A673 (cell line): ENCODE measurements around the gene CYP4B1. TPM values are rescaled to one million over a fixed set of nuclear protein-coding genes. Genes with fewer than 3 reads are reported as not detected.

Experiments used
- BruUV-seq: library from RNA; stranded (reverse); fragments of 400-500 nt; replicated peaks from 2 replicates; lab custom pipeline; 2021; lab: Mats Ljungman, UMichigan
- CTCF ChIA-PET: fragments of 300-600 bp; sonication (Branson Sonifier 250); formaldehyde crosslinking; loops from one replicate; lab custom pipeline; 2022; ENCODE audit warnings: antibody characterized with exemption; lab: Charles Lee
- POLR2A ChIA-PET: fragments of 300-600 bp; sonication (Branson Sonifier 250); formaldehyde crosslinking; loops from one replicate; lab custom pipeline; 2022; ENCODE audit warnings: antibody characterized with exemption; ENCODE audit not compliant: low non-redundant PET; lab: Charles Lee
- DNase-seq: peaks from one replicate; pipeline ENCODE4 v3.0.0-alpha.2; 2015; ENCODE audit warnings: low spot score
- H3K27ac ChIP-seq: fragments of 200-600 bp; sonication (generic); 2 replicates; pipeline ENCODE4 v1.5.1; 2016; ENCODE audit warnings: mixed run types, low read depth, mild to moderate bottlenecking, mixed read lengths, antibody characterized with exemption, low read length; ENCODE audit not compliant: poor library complexity, severe bottlenecking
- H3K27me3 ChIP-seq: fragments of 200-600 bp; sonication (generic); replicated peaks from 2 replicates; pipeline ENCODE4 v1.6.1; 2017; ENCODE audit warnings: mixed run types, low read depth, mild to moderate bottlenecking, mixed read lengths, antibody characterized with exemption, low read length; ENCODE audit not compliant: insufficient read depth, poor library complexity
- H3K36me3 ChIP-seq: fragments of 200-600 bp; sonication (generic); 2 replicates; pipeline ENCODE4 v1.6.1; 2016; ENCODE audit warnings: mixed run types, mild to moderate bottlenecking, mixed read lengths, antibody characterized with exemption, low read length; ENCODE audit not compliant: insufficient read depth, poor library complexity, severe bottlenecking
- H3K4me1 ChIP-seq: fragments of 200-600 bp; sonication (generic); 2 replicates; pipeline ENCODE4 v1.6.1; 2017; ENCODE audit warnings: mixed run types, mild to moderate bottlenecking, mixed read lengths, antibody characterized with exemption, low read length; ENCODE audit not compliant: insufficient read depth, poor library complexity, severe bottlenecking
- H3K4me3 ChIP-seq: fragments of 200-600 bp; sonication (generic); 2 replicates; pipeline ENCODE4 v1.5.1; 2016; ENCODE audit warnings: low read depth, mixed run types, mild to moderate bottlenecking, mixed read lengths, low read length; ENCODE audit not compliant: poor library complexity, severe bottlenecking
- H3K9me3 ChIP-seq: fragments of 200-600 bp; sonication (generic); 2 replicates; pipeline ENCODE4 v1.6.1; 2016; ENCODE audit warnings: mixed run types, low read depth, mild to moderate bottlenecking, mixed read lengths, antibody characterized with exemption, low read length; ENCODE audit not compliant: poor library complexity, severe bottlenecking
- EZH2 ChIP-seq: fragments of 200-600 bp; sonication (generic); IDR thresholded peaks from 2 replicates; pipeline ENCODE4 v1.6.1; 2017; ENCODE audit warnings: borderline replicate concordance, low read depth, mild to moderate bottlenecking, mixed read lengths, antibody characterized with exemption, low read length; ENCODE audit not compliant: poor library complexity, severe bottlenecking
- intact Hi-C: fragments of 100-400 bp; cut with micrococcal nuclease; formaldehyde crosslinking; loops from one replicate; pipeline ENCODE4 v1.10.0; 2022; ENCODE audit not compliant: unreplicated experiment
- total RNA-seq: library from RNA; stranded (reverse); gene quantifications from 2 replicates; pipeline ENCODE4 v1.2.3, GENCODE V29; 2021
- TF ChIP-seq, protein P1 (sequence below): fragments of 300-800, 200-600 bp; sonication (generic); conservative IDR thresholded peaks from 2 replicates; pipeline ENCODE4 v1.5.1; 2017; ENCODE audit warnings: low read depth, mild to moderate bottlenecking, antibody characterized with exemption, low read length, moderate library complexity, mixed read lengths

Gene CYP4B1
- total RNA-seq, 1 experiment from 2014 or later: not detected

DNA sequence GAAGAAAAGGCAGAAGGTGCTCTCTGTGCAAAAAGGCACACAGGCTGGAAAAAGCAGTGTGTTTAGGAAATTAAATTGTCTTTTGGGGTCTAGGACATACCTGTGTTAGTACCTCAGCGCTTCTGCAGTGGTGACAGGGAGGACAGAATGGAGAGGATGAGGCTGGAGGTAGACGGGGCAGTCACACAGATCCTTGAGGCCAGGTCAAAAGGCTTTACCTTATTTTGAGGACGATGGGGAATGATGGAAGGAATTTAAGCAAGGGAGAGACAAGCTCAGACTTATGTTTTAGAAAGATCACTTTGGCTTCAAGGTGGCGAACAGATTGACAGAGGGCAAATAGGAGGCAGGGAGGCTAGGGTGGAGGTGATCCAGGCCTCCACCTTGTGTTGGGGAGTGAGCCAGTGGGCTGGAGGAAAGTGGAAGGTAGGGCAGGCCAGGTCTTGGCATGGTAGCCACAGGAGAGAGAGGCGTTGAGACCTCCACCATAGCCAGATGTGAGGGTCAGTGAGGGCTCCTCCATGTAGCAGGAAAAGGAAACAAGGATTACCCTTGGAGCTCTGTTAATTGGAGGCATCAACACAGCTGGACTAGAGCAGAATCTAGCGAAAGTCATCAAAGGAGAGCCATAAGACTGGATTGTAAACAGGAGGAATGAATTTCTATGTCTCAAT is 4.2 kb downstream of the CYP4B1 start:
- ChIA-PET POLR2A (no interaction called here), CTCF (no interaction called here)
- TF ChIP-seq EZH2: no peak
- TF ChIP-seq, protein P1, sequence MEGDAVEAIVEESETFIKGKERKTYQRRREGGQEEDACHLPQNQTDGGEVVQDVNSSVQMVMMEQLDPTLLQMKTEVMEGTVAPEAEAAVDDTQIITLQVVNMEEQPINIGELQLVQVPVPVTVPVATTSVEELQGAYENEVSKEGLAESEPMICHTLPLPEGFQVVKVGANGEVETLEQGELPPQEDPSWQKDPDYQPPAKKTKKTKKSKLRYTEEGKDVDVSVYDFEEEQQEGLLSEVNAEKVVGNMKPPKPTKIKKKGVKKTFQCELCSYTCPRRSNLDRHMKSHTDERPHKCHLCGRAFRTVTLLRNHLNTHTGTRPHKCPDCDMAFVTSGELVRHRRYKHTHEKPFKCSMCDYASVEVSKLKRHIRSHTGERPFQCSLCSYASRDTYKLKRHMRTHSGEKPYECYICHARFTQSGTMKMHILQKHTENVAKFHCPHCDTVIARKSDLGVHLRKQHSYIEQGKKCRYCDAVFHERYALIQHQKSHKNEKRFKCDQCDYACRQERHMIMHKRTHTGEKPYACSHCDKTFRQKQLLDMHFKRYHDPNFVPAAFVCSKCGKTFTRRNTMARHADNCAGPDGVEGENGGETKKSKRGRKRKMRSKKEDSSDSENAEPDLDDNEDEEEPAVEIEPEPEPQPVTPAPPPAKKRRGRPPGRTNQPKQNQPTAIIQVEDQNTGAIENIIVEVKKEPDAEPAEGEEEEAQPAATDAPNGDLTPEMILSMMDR: no peak
- intact Hi-C loops: no loop called here
- Histone ChIP-seq H3K9me3 (no peaks in the 10 kb centered on the region), H3K36me3 (no peaks in the 10 kb centered on the region), H3K4me3 (no peak overlapping the region), H3K27ac (no peak overlapping the region), H3K4me1 (no peaks in the 10 kb centered on the region), H3K27me3 (peaks cover 20% of the 10 kb centered on the region)
- no peak for DNase-seq
- no TSS peak for BruUV-seq

DNA sequence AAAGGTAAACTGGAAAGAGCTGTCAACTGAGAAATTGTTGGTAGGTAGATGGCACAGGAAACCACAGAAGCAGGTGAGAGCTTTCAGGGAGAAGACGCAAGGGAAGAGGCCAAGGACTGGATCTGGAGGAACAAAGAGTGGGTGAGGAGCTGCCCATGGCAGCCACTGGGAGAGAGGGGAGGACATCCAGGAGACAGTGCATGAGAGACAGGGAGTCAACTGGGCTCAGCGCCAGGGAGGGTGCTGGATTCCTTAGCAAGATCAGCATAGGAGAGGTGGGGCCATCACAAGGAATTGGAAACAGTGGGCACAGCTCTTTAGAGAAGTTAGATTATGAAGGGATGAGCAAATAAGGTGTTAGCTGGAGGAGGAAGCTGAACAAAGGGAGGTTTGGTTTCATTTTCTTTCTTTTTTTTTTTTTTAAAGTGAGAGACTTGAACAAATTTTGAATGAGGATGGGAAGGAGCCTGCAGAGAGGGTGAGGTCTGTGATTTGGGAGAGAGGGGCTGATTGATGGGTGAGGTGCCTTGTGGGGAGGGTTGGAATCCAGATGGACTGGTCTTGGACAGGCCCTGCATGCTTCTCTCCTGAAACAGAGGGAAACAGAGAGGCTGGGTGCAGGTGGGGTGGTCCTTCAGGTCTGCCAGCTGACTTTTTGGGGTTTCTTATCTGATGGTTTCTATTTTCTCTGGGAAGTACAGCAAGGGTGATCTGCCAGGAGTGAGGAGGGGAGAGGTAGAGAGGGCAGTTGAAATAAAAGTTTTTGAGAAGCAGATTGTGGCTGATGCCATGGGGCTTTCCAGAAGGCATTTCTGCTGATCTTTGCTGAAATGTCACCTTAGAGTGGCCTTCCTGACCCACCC is 5.4 kb downstream of the CYP4B1 start:
- DNase-seq: no peak
- TF ChIP-seq EZH2: no peak
- TF ChIP-seq, protein P1: no peak
- H3K4me1 ChIP-seq: no peaks in the 10 kb centered on the region
- peaks cover 12% of the 10 kb centered on the region for H3K27me3 ChIP-seq
- H3K36me3 ChIP-seq: no peaks in the 10 kb centered on the region
- intact Hi-C loops: no loop called here
- H3K27ac ChIP-seq: no peak overlapping the region
- POLR2A ChIA-PET: no interaction called here
- no TSS peak for BruUV-seq
- H3K9me3 ChIP-seq: no peaks in the 10 kb centered on the region
- CTCF ChIA-PET: no interaction called here
- H3K4me3 ChIP-seq: no peak overlapping the region

DNA sequence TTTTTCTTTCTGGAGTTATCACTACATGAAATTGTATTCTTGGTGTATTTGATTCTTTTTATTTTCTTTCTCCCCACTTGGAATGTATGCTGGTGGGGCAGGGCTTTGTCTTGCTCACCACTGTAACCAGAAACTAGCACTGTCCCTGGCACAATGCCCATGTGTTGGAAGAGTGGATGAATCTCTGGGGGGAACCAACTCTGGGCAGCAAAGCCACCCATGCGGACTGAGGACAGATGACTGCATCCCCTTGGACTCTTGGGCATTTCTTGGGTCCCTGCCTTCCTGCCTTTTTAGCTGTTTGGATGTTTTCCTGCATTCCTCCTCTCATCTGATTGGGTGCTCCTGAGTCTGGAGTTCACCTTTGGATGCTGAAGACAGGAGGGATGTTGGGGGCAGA is 6.1 kb downstream of the CYP4B1 start:
- H3K36me3 ChIP-seq: no peaks in the 10 kb centered on the region
- DNase-seq: no peak
- CTCF ChIA-PET: no interaction called here
- no TSS peak for BruUV-seq
- POLR2A ChIA-PET: no interaction called here
- intact Hi-C loops: no loop called here
- TF ChIP-seq, protein P1: no peak
- no peak for TF ChIP-seq EZH2
- no peak overlapping the region for H3K27ac ChIP-seq
- no peak overlapping the region for H3K4me3 ChIP-seq
- H3K9me3 ChIP-seq: no peaks in the 10 kb centered on the region
- peaks cover 6% of the 10 kb centered on the region for H3K27me3 ChIP-seq
- no peaks in the 10 kb centered on the region for H3K4me1 ChIP-seq
